GM19467 (cell line): ENCODE results near the gene ABCG5.

ENCODE experiments used
- ATAC-seq: cut with Tn5 transposase; IDR thresholded peaks from one replicate; pipeline ENCODE4 v1.9.1; 2021; ENCODE audit warnings: mild to moderate bottlenecking, moderate library complexity; ENCODE audit not compliant: unreplicated experiment

Gene ABCG5

DNA sequence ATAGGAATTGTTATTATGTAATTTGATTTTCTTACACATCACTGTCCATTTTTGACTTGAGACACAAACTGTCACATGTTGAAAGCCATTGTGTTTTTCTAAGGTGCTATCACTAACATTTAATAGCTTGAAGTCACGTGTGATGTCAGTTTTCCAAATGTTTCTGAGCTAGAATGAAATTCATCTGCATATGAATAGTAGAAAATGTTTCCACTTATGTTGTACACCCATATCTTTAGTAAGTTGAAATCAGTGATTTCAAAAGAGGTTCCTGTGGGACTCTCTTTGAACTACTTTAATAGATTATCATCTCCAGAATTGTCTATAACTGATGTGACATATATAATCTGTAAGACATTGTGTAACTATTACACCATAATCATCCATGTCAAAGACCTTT lies 27.8 kb downstream of the ABCG5 start:
- no peak for ATAC-seq

- no peak for ATAC-seq
These were observed 28.2 kb downstream of the ABCG5 start for GRCh38 chr2:43810452-43810851.

GRCh38 chr2:43806719-43807031 lies 32.0 kb downstream of the ABCG5 start:
- ATAC-seq: no peak

DNA sequence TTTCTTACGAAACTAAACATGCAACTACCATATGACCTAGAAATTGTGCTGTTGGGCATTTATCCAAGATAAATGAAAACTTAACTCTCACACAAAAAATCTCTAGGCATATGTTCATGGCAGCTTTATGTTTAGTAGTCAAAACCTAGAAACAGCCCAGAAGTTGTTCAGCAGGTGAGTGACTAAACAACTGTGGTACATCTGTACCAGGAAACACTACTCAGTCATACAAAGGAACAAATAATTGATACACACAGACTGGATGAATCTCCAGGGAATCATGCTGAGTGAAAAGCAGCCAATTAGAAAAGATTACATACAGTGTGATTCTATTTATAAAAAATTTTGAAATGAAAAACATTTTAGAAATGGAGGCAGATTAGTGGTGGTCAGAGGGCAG lies 35.5 kb downstream of the ABCG5 start:
- ATAC-seq: no peak

DNA sequence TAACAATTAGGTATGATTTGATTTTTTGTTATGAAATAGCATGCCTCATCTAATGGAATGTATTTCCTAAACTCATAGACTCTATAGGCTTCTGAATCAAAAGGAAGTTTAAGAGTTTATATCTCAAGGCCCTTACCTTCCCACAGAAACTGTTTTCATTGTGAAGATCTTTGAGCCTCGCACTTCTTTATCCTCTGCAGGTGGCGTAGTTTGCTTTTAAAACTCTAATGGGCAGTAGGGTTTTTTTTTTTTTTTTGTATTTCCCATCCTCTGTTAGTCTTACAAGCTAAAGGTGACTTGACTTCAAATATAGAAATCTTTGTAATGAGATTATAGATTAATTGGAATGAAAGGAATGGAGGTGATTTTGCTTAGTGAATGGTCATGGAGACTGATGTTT lies 36.5 kb downstream of the ABCG5 start:
- no peak for ATAC-seq

- no peak for ATAC-seq
These were observed 37.7 kb downstream of the ABCG5 start for GRCh38 chr2:43800894-43801293.

DNA sequence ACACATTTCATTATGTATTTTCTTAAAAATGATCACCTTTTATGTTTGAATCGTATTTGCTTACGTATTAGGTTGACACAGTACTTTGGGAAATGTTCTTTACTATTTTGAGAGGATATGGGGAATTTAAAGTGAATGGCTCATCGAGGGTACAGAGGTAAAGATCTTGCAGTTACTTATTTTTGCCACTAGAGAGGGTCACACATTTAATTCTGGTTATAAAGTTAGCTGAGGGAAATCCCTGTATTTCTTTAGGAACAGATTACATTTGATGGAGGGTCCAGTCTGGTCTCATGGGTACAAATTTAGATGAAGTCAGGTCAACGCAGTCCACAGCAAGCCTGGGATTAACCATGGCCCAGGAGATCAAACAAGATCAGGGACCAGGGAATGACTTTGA lies 40.3 kb downstream of the ABCG5 start:
- ATAC-seq: no peak

- ATAC-seq: no peak
These were observed 42.4 kb downstream of the ABCG5 start for GRCh38 chr2:43796206-43796605.

DNA sequence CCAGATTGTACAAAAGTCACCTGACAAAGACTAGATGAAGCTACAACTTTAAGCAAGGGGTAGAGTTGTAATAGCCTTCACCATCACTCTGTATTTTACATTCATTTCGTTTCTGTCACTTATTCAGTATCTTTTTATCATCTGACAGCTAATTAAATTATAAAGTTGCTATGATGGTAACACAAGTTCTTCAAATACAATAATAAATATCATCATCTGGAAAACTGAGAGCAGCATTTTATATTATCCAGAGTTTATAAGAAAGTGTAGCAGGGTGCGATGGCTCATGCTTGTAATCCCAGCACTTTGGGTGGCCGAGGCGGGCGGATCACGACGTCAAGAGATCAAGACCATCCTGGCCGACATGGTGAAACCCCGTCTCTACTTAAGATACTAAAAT lies 43.7 kb downstream of the ABCG5 start:
- ATAC-seq: no peak

- ATAC-seq: no peak
These were observed 46.0 kb downstream of the ABCG5 start for GRCh38 chr2:43792653-43793052.

DNA sequence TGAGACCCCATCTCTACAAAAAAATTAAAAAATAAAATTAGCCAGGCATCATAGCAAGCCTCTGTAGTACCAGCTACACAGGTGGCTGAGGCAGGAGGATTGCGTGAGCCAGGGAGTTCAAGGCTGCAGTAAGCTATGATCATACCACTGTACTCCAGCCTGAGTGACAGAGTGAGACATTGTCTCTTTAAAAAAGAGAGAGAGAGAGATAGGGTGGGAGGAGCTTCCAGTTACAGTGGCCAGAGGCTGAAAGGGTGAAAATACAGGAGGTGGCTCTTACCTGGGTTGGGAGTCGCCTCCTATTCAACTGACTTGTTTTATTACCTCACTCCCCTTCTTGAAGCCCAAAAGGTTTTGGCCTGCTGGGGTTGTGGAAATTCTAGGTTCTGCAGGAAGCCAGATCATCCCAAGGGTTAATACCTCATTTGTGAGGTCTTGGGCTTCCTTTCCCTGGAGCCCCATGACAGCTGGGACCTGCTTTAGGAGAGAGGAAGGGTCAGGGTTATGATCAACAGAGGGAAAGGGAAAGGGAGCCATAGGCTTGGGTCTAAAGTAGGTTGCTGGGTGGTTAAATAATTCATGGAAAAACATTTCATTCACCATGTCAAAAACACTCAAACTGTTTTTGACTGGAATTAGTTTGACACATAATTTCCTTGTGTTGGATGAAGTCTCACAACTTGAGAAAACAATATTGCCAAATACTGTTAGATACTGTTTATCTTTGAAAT lies 47.4 kb downstream of the ABCG5 start:
- no peak for ATAC-seq

DNA sequence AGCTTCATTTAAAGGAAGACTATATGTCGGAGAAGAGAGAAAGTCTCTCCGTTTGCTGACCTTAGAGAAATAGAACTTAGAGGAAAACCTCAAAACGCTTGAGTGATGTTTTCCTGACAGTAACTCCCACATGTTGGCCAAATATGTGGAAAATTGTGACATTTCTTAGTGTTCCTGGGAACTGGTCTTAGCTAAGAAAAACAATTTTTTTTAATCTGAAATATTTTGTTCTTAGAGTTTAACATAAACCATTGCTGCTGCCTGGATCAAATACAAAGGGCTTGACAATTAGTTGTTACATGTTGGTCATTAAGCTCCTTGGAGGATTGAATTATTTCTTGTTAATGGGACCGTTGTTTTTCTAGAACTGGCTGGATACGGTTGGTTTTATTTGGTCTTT lies 48.5 kb downstream of the ABCG5 start:
- no peak for ATAC-seq

- ATAC-seq: no peak
These were observed 50.0 kb downstream of the ABCG5 start for GRCh38 chr2:43788646-43789045.

- no peak for ATAC-seq
These were observed 50.7 kb downstream of the ABCG5 start for GRCh38 chr2:43787895-43788294.

- ATAC-seq: no peak
These were observed 60.4 kb downstream of the ABCG5 start for GRCh38 chr2:43778233-43778632.

GRCh38 chr2:43777306-43777926 lies 61.2 kb downstream of the ABCG5 start:
- no peak for ATAC-seq

DNA sequence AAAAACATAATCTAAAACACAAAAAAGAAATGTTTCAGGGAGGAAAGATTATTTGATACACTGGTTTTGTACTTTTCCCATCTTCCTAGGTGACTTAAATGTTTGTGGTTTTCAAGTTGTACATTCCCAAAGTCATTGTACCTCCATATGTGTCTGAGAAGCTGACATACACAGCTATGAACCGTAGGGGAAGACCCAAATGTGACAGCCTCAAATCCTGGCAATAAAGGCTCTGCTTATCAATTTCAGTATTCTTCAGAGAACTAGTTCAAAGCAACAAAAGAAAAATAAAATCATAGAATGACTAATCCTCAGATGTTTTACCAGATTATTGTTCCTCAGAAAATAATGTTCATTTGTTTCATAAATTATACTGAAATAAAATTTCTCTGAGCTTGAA lies 62.3 kb downstream of the ABCG5 start:
- no peak for ATAC-seq

- no peak for ATAC-seq
These were observed 64.0 kb downstream of the ABCG5 start for GRCh38 chr2:43774617-43775016.

GRCh38 chr2:43773876-43774613 lies 64.6 kb downstream of the ABCG5 start, which contains the start of gene DYNC2LI1:
Gene DYNC2LI1 (plus strand): TSS chr2:43774039. CDS start chr2:43774139, 100 bp downstream.
- ATAC-seq: peak; percentile 97

DNA sequence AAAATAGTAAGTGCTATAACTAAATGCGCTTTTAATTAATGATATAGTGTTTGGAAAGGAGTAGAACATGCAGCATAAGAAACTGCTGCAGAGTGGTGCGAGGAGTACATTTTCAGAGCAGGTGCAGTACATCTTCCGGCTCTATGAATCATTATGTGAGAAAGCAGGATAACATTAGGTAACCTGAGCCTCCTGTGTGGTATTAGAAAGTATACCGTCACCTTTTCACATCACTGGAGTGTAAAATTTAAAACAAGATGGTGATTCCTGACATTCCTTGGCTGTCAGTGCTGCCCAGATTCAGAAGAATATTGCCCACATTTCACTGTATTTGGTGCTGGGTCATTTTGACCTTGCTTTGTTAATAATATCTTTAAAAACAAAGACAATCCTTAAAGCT lies 72.6 kb downstream of the ABCG5 start:
- no peak for ATAC-seq

DNA sequence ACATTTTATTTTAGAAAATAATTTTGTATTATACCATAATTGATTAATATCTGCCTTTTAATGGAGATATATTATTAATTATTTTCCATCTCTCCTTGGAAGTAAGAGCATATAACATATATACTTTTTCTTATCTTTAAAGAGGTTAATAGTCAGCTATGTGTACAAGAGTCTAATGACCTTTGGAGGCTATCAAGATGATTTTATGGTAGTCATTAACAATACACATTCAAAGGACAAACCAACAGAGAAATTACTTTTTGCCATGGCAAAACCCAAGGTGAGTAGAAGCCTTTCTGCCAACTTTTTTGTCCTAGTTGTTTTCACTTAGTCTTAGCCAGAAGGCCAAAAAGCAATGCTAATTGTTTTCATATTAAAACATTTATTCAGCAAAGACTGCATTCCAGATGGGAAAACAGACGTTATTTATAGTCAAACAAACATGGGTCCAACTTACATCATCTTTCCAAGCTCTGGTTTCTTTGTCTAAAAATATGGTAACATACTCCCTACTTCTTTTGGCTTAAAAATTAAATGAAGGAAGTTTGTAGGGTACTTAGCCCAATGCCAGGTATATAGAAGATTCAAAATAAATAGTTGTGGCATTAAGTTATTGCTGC lies 74.4 kb downstream of the ABCG5 start:
- ATAC-seq: no peak

DNA sequence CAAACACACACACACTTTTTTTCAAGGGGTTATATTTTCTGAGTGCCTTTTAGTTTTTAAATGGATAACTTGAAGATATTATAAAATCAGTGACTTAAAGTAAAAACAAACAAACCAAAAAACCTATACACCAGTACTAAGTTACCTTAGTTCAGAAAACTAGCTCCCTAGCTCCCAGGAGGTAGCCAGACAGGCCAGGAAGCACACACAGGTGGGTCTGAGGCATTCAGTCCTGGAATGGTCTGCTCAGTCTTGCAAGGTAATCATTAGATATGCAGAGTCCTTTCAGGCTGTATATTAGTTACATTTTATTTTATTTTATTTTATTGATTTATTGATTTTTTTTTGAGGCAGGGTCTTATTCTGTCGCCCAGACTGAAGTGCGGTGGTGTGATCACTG lies 75.5 kb downstream of the ABCG5 start:
- no peak for ATAC-seq
